Left ventricle myocardium inferior (tissue), 1 donor: ENCODE results near the gene PIM3. TPM values are rescaled to one million over a fixed set of nuclear protein-coding genes. Genes with fewer than 3 reads are reported as not detected.
A peak's percentile ranks its signal among the peaks of the same experiment; 100 is the strongest.

ENCODE experiments used
- DNase-seq: peaks from one replicate; pipeline ENCODE4 v3.0.0-alpha.2; 2020
- H3K27ac ChIP-seq: fragments of 200-600 bp; replicated peaks from 2 replicates; pipeline ENCODE4 v1.8.0; 2021
- H3K27me3 ChIP-seq: fragments of 200-600 bp; 2 replicates; pipeline ENCODE4 v1.8.0; 2021; ENCODE audit warnings: low read depth
- H3K36me3 ChIP-seq: fragments of 200-600 bp; 2 replicates; pipeline ENCODE4 v1.8.0; 2021
- H3K4me1 ChIP-seq: fragments of 200-600 bp; 2 replicates; pipeline ENCODE4 v1.8.0; 2021
- H3K4me3 ChIP-seq: fragments of 200-600 bp; 2 replicates; pipeline ENCODE4 v1.8.0; 2021; ENCODE audit warnings: mild to moderate bottlenecking, moderate library complexity
- H3K9me3 ChIP-seq: fragments of 200-600 bp; replicated peaks from 2 replicates; pipeline ENCODE4 v1.8.0; 2021
- CTCF ChIP-seq: fragments of 200-600 bp; IDR thresholded peaks from 2 replicates; pipeline ENCODE4 v1.8.0; 2021; ENCODE audit warnings: antibody characterized with exemption, mild to moderate bottlenecking, borderline replicate concordance
- intact Hi-C: fragments of 100-400 bp; cut with micrococcal nuclease; formaldehyde crosslinking; loops from one replicate; pipeline ENCODE4 v1.11.0; 2022
- microRNA-seq: library from miRNA; unstranded; fragments of <30 nt; microRNA quantifications from one replicate; pipeline ENCODE4 v1.2.0, GENCODE V29; 2020
- total RNA-seq: library from RNA; stranded (reverse); fragmentation: NEBNext Ultra II Directional; extraction: Animal tissue kit (Norgen Biotek cat#: 25700); gene quantifications from one replicate; pipeline ENCODE4 v1.2.1, GENCODE V29; 2021
- donor health status: DM: no; HTN: yes; CAD: no; lungs with severe emphysema.

PIM3 gene
- total RNA-seq, 1 donor from 2014 or later: 57.1 TPM

- peak; percentile 7 for DNase-seq
- H3K4me3 ChIP-seq: no peak overlapping the region
- intact Hi-C loops: no loop called here
Measured at GRCh38 chr22:50009765-50010675, 49.4 kb downstream of the PIM3 start.

GRCh38 chr22:50010676-50011446 is 50.3 kb downstream of the PIM3 start:
- Histone ChIP-seq H3K4me3 (no peak overlapping the region), H3K4me1 (peaks cover 10% of the 10 kb centered on the region), H3K36me3 (no peaks in the 10 kb centered on the region), H3K27me3 (peaks cover 76% of the 10 kb centered on the region), H3K9me3 (no peaks in the 10 kb centered on the region), H3K27ac (no peak overlapping the region)
- DNase-seq: no peak
- intact Hi-C loops: no loop called here
- no peak for TF ChIP-seq CTCF

More at GRCh38 chr22:50009765-50010675, 49.4 kb downstream of the PIM3 start:
- TF ChIP-seq CTCF: no peak
- Histone ChIP-seq H3K9me3 (no peaks in the 10 kb centered on the region), H3K27me3 (peaks cover 68% of the 10 kb centered on the region), H3K27ac (no peak overlapping the region), H3K4me1 (peaks cover 8% of the 10 kb centered on the region), H3K36me3 (no peaks in the 10 kb centered on the region)

DNA sequence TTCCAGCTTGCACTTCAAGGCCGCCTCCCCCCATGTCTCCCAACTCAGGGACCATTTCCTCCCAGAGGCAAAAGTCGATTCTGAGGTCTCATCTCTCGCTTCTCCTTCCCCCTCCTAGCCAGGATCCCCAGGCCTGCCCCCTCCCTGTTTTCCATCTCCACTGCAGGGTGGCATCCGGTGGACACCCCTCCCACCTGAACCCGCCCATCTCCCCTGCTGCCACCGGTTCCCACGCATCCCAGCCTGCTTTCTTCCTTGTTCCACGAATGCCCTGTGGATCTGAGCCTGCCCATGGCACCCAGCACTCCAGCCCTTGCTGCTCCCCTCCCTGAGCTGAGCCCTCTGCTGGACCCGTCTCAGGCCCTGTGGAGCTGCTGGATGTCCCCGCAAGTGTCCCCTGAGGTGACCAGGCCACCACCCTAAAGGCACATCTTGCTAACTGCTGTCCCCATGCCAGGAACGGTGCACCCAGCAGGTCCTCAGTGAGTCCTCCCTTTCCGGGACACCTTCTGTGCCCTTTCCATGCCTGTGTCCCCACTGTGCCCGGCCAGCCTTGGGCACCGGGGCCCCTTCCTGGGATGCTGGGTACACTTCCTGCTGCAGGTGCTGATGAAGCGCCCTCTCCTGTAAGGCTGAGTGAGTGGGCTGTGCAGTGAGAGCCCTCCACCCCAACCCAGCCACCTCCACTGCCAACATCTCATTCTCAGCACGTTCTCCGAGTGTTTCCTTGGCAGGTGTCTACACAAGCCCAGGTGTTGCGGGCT is 51.1 kb downstream of the PIM3 start:
- intact Hi-C loops: no loop called here
- H3K36me3 ChIP-seq: no peaks in the 10 kb centered on the region
- peaks cover 84% of the 10 kb centered on the region for H3K27me3 ChIP-seq
- no peaks in the 10 kb centered on the region for H3K9me3 ChIP-seq
- no peak overlapping the region for H3K4me3 ChIP-seq
- TF ChIP-seq CTCF: no peak
- peaks cover 10% of the 10 kb centered on the region for H3K4me1 ChIP-seq
- H3K27ac ChIP-seq: no peak overlapping the region
- peak; percentile 5 for DNase-seq

GRCh38 chr22:50012211-50013181 is 51.9 kb downstream of the PIM3 start, which contains the start of gene IL17REL:
IL17REL (minus strand) TSS chr22:50012765; CDS start chr22:50012646, 119 bp downstream.
- peak; percentile 14 for DNase-seq
- TF ChIP-seq CTCF: peak; percentile 31
- peaks cover 93% of the 10 kb centered on the region for H3K27me3 ChIP-seq

More at GRCh38 chr22:50012211-50013181, 51.9 kb downstream of the PIM3 start, which contains the start of gene IL17REL:
- intact Hi-C loops: no loop called here
- Histone ChIP-seq H3K4me3 (no peak within 1 kb of the TSS), H3K9me3 (no peaks in the 10 kb centered on the region), H3K36me3 (no peaks in the 10 kb centered on the region), H3K27ac (no peak within 1 kb of the TSS), H3K4me1 (peaks cover 10% of the 10 kb centered on the region)

Small RNA genes within 50 kb of the gene (microRNA-seq; reads per million reads assigned to microRNA genes)
- gene MIR6821: not detected

Other genes starting within 250 kb of the PIM3 start
- gene BRD1, start 132.9 kb upstream of the PIM3 start, total RNA-seq: 14.9 TPM
- gene ZBED4, start 106.9 kb upstream of the PIM3 start, total RNA-seq: 4.1 TPM
- gene ALG12, start 42.3 kb upstream of the PIM3 start, total RNA-seq: 17.0 TPM
- gene CRELD2, start 42.1 kb upstream of the PIM3 start, total RNA-seq: 25.5 TPM
- gene IL17REL, start 52.0 kb downstream of the PIM3 start, total RNA-seq: not detected
- not detected for gene TTLL8, start 97.5 kb downstream of the PIM3 start, total RNA-seq
- 0.66 TPM for gene MLC1, start 124.7 kb downstream of the PIM3 start, total RNA-seq
- 0.49 TPM for gene MOV10L1, start 129.2 kb downstream of the PIM3 start, total RNA-seq
- gene PANX2, start 210.0 kb downstream of the PIM3 start, total RNA-seq: 0.58 TPM
- gene TRABD, start 225.1 kb downstream of the PIM3 start, total RNA-seq: 21.0 TPM
- gene SELENOO, start 240.2 kb downstream of the PIM3 start, total RNA-seq: 15.0 TPM